DND-41 (cell line): ENCODE measurements around the gene APOC3.

Source experiments
- CTCF ChIP-seq: IDR thresholded peaks from 2 replicates; pipeline ENCODE4 v1.5.1; 2012; ENCODE audit warnings: borderline replicate concordance, low read length, moderate library complexity, mild to moderate bottlenecking; ENCODE audit not compliant: poor library complexity, severe bottlenecking; ENCODE audit errors: extremely low read depth
- EZH2 ChIP-seq: IDR thresholded peaks from 3 replicates; pipeline ENCODE4 v1.6.1; 2012; ENCODE audit warnings: borderline replicate concordance, low read depth, mild to moderate bottlenecking, moderate library complexity, low read length, inconsistent platforms; ENCODE audit not compliant: severe bottlenecking

DNA sequence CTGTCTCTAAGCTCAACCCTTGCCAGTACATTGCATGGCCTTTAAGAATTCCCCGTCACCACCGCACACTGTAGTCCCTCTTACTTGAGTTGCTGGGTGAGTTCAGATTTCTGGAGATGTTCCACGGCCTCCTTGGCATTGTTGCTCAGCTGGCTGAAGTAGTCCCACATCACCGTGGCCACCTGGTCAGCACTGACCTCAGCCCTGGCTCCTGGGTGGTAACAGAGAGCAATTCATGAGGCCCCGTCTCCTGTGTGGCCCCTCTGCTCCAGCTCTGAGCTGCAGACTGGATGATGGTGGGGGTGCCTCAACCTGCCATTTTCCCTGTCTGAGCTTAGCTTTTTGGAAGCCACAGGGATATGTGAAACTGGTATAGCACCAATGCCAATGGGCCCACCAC lies 7.1 kb upstream of the APOC3 start:
- TF ChIP-seq CTCF (no peak), EZH2 (no peak)
